Measurements from ENCODE around the gene CEP78.
A peak's percentile ranks its signal among the peaks of the same experiment; 100 is the strongest.

CEP78 gene

GRCh38 chr9:78236551-78236910, 656 bp downstream of the CEP78 start:
- TF ChIP-seq CTCF (conservative IDR thresholded peaks at IDR 0.05; ENCODE audit: low read length), result no peak

GRCh38 chr9:78238046-78239038, 2.5 kb downstream of the CEP78 start:
- TF ChIP-seq CTCF (conservative IDR thresholded peaks at IDR 0.05; ENCODE audit: low read length), result no peak
- no peak overlapping the region for H3K4me3 ChIP-seq (ENCODE audit: low read length)
- no peak for DNase-seq (ENCODE audit: low read depth)

More at GRCh38 chr9:78236551-78236910, 656 bp downstream of the CEP78 start:
- peak; percentile 2 for DNase-seq (ENCODE audit: low read depth)
- peak overlapping the region; percentile 83 for H3K4me3 ChIP-seq (ENCODE audit: low read length)

GRCh38 chr9:78239506-78239905, 3.6 kb downstream of the CEP78 start:
- H3K4me3 ChIP-seq (ENCODE audit: low read length), result no peak overlapping the region
- no peak for DNase-seq (ENCODE audit: low read depth)
- no peak for TF ChIP-seq CTCF (conservative IDR thresholded peaks at IDR 0.05; ENCODE audit: low read length)

GRCh38 chr9:78242041-78242440, 6.2 kb downstream of the CEP78 start:
- no peak for TF ChIP-seq CTCF (conservative IDR thresholded peaks at IDR 0.05; ENCODE audit: low read length)
- no peak overlapping the region for H3K4me3 ChIP-seq (ENCODE audit: low read length)
- no peak for DNase-seq (ENCODE audit: low read depth)

- DNase-seq (ENCODE audit: low read depth), result no peak
- H3K4me3 ChIP-seq (ENCODE audit: low read length), result no peak overlapping the region
- TF ChIP-seq CTCF (conservative IDR thresholded peaks at IDR 0.05; ENCODE audit: low read length), result no peak
Observed at GRCh38 chr9:78243130-78243529, 7.3 kb downstream of the CEP78 start.

- no peak for TF ChIP-seq CTCF (conservative IDR thresholded peaks at IDR 0.05; ENCODE audit: low read length)
- no peak for DNase-seq (ENCODE audit: low read depth)
- no peak overlapping the region for H3K4me3 ChIP-seq (ENCODE audit: low read length)
Observed at GRCh38 chr9:78245401-78245800, 9.5 kb downstream of the CEP78 start.

- no peak for TF ChIP-seq CTCF (conservative IDR thresholded peaks at IDR 0.05; ENCODE audit: low read length)
- no peak for DNase-seq (ENCODE audit: low read depth)
- H3K4me3 ChIP-seq (ENCODE audit: low read length), result no peak overlapping the region
Observed at GRCh38 chr9:78248635-78249034, 12.8 kb downstream of the CEP78 start.

All from AG10803 (cell line).